ENCODE data around the gene DYRK1B. TPM values are rescaled to one million over a fixed set of nuclear protein-coding genes. Genes with fewer than 3 reads are reported as not detected.

DYRK1B gene
- total and polyA plus RNA-seq, 2 experiments from 2014 or later, result 19.2 to 31.4 TPM

DNA sequence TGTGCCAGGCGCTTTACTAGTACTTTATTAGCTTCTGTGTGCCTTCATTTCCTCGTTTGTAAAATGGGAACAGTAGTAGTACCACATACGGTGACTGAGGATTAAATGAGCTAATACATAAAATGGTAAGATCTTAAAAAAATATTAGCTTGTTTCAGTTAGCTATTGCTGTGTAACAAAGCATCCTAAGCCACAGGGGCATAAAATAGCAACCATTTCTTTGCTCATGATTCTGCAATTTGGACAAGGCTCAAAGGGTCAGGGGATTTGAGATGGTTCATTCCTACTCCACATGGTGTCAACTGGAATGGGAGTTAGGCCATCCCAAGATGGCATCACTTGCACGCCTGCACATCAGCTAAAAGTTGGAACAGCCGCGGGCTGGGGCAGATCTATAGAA is 13.3 kb downstream of the DYRK1B start:
- Histone ChIP-seq H3K27me3 (no peaks in the 10 kb centered on the region), H3K4me1 (ENCODE audit: low read depth) (no peaks in the 10 kb centered on the region)
- TF ChIP-seq, protein P1, sequence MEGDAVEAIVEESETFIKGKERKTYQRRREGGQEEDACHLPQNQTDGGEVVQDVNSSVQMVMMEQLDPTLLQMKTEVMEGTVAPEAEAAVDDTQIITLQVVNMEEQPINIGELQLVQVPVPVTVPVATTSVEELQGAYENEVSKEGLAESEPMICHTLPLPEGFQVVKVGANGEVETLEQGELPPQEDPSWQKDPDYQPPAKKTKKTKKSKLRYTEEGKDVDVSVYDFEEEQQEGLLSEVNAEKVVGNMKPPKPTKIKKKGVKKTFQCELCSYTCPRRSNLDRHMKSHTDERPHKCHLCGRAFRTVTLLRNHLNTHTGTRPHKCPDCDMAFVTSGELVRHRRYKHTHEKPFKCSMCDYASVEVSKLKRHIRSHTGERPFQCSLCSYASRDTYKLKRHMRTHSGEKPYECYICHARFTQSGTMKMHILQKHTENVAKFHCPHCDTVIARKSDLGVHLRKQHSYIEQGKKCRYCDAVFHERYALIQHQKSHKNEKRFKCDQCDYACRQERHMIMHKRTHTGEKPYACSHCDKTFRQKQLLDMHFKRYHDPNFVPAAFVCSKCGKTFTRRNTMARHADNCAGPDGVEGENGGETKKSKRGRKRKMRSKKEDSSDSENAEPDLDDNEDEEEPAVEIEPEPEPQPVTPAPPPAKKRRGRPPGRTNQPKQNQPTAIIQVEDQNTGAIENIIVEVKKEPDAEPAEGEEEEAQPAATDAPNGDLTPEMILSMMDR (IDR thresholded peaks at IDR 0.05; ENCODE audit: low read depth, low read length), result no peak

DNA sequence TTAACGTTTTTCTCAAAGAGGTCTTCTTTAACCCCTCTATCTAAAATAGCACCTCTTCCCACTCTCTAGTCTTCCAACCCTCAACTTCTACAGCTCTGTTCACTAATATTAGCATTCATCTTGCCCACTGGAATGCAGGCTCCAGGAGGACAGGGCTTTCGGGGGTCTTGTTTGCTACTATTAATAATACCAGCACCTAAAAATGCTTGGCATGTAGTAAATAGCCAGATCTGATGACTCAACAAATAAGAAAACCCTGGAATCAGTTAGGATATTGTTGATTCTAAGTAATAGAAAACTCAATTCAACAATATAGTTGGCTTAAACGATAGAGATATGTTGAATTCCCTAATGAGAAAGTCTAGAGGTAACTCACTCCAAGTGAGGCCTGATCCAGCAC is 14.2 kb downstream of the DYRK1B start:
- H3K4me3 ChIP-seq, result no peak overlapping the region
- H3K4me1 ChIP-seq (ENCODE audit: low read depth), result no peaks in the 10 kb centered on the region
- no peak for DNase-seq (ENCODE audit: low read depth in 1 of 2, low spot score in 1 of 2)
- H3K27ac ChIP-seq, result no peak overlapping the region
- H3K9me3 ChIP-seq (ENCODE audit: low read depth), result no peaks in the 10 kb centered on the region
- no peaks in the 10 kb centered on the region for H3K27me3 ChIP-seq
- TF ChIP-seq, protein P1 (IDR thresholded peaks at IDR 0.05; ENCODE audit: low read depth, low read length), result no peak
- H3K36me3 ChIP-seq, result no peaks in the 10 kb centered on the region

More for the DNA sequence above, 13.3 kb downstream of the DYRK1B start:
- no peaks in the 10 kb centered on the region for H3K9me3 ChIP-seq (ENCODE audit: low read depth)
- H3K36me3 ChIP-seq, result no peaks in the 10 kb centered on the region
- DNase-seq (ENCODE audit: low read depth in 1 of 2, low spot score in 1 of 2), result no peak
- H3K27ac ChIP-seq, result no peak overlapping the region
- H3K4me3 ChIP-seq, result no peak overlapping the region

DNA sequence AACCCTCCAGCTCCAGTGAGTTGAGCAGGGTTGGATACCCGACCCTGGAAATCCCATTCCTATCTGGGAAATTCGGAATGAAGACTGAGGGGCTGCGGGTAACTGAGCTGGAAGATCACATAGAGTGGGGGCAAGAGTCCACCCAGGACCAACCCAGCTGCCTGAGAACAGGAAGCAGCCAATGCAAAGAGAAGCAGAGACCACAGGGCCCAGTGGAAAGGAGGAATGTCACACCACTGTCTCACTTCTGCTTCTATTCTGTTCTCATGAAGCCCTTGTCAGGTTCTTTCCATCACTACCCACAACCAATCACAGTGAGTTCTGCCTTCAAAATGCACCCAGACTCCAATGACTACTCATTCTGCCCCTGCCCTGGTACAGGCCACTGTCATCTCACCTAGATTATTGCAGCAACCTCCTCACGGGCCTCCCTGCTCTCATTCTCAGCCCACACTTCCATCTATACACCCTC is 15.3 kb downstream of the DYRK1B start:
- TF ChIP-seq, protein P1 (IDR thresholded peaks at IDR 0.05; ENCODE audit: low read depth, low read length), result no peak
- Histone ChIP-seq H3K9me3 (ENCODE audit: low read depth) (no peaks in the 10 kb centered on the region), H3K4me1 (ENCODE audit: low read depth) (no peaks in the 10 kb centered on the region), H3K27me3 (no peaks in the 10 kb centered on the region), H3K4me3 (no peak overlapping the region), H3K27ac (no peak overlapping the region), H3K36me3 (no peaks in the 10 kb centered on the region)
- no peak for DNase-seq (ENCODE audit: low read depth in 1 of 2, low spot score in 1 of 2)

DNA sequence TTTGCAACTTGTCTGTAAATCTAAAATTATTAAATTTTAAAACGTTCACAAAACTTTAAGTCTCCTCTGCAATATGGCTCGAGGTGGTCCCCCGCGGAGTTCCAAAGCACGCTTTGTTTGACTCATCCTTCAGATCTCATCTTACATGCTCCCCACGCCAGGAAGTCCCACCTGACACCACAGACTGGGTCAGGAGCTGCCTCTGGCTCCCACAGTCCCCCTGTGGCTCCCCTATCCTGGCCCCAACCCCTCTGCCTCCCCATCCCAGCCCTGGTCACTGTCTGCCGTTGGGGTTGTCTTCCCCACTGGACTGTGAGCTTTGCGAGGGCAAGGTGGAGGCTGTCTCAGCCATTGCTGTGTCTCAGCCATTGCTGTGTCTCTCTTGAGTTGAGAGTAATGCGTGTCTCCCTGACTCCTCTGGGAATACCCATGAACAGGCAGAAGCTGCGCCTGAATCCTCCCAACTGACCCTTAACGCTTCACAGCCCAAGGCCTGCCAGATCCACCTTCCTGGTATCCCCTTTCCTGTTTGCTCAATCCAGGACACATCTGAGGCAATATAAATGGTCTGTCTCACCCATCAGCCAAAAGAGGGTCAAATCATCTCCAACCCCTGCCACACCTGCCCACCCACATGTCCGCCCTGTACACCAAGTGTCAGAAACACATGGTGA is 15.9 kb downstream of the DYRK1B start:
- DNase-seq (ENCODE audit: low read depth in 1 of 2, low spot score in 1 of 2), result no peak
- no peaks in the 10 kb centered on the region for H3K27me3 ChIP-seq
- TF ChIP-seq, protein P1 (IDR thresholded peaks at IDR 0.05; ENCODE audit: low read depth, low read length), result no peak
- no peaks in the 10 kb centered on the region for H3K36me3 ChIP-seq
- H3K4me1 ChIP-seq (ENCODE audit: low read depth), result no peaks in the 10 kb centered on the region
- no peak overlapping the region for H3K27ac ChIP-seq
- H3K9me3 ChIP-seq (ENCODE audit: low read depth), result no peaks in the 10 kb centered on the region
- no peak overlapping the region for H3K4me3 ChIP-seq

DNA sequence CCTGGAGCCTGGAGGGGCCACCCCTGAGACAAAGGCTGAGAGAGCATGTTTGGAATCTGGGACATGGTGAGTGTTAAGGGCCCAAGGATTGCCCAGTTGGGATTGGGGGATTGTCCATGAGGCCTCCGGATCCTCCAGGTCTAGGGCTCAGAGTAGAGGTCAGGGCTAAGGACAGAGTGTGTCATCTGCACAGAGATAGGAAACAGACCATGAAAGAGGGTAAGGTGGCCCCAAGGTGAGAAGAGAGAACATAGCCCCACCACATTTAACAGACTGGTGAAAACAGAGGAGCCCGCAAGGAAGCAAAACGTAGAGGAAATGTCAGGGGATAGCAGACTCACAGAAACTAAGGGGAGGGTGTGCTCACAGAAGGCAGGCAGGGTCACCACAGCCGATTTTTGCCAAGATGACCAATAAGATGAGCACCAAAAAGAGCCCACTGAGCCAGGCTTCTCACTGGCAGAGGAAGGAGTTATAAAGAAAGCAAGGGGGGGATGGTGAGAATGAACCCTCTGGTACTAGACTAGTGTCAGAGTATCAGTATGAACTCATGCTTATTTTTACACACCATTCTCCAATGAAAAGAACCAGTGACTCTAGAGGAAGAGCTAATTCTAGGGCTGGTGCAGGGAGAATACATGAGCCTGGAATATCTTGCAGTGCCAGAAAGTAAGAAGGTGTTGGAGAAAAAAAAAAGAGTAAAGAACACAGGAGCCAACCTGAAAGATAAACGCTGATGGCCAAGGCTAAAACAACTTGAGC is 17.5 kb downstream of the DYRK1B start:
- H3K36me3 ChIP-seq, result no peaks in the 10 kb centered on the region
- no peaks in the 10 kb centered on the region for H3K9me3 ChIP-seq (ENCODE audit: low read depth)
- TF ChIP-seq, protein P1 (IDR thresholded peaks at IDR 0.05; ENCODE audit: low read depth, low read length), result no peak
- no peaks in the 10 kb centered on the region for H3K27me3 ChIP-seq
- no peak overlapping the region for H3K4me3 ChIP-seq
- no peak for DNase-seq (ENCODE audit: low read depth in 1 of 2, low spot score in 1 of 2)
- H3K4me1 ChIP-seq (ENCODE audit: low read depth), result no peaks in the 10 kb centered on the region
- no peak overlapping the region for H3K27ac ChIP-seq

All from cardiac muscle cell (in vitro differentiated cells and primary cell).